Natural killer cell (primary cell): ENCODE data around the gene SNAP25. TPM values are rescaled to one million over a fixed set of nuclear protein-coding genes. Genes with fewer than 3 reads are reported as not detected.

Experiments used
- ATAC-seq, 3 donors: fragments of 150-1000 bp in 2 of 3; fragments of 200-7000 bp in 1 of 3; cut with Tn5 transposase; 1 replicate in 1 of 3; 2 replicates in 2 of 3; pipeline ENCODE4 v1.10.0; 2021; ENCODE audit warnings: mild to moderate bottlenecking in 2 of 3, moderate library complexity in 2 of 3
- DNase-seq, 2 donors: peaks; one replicate each; pipeline versions ENCODE4 v3.0.0 to v3.0.0-alpha.2; 2013 to 2021; ENCODE audit warnings: mixed read lengths in 1 of 2
- H3K27ac ChIP-seq: one replicate; pipeline ENCODE4 v1.5.1; 2013; ENCODE audit warnings: mild to moderate bottlenecking, low read length
- H3K27me3 ChIP-seq: one replicate; pipeline ENCODE4 v1.6.1; 2013; ENCODE audit warnings: low read length; ENCODE audit not compliant: control insufficient read depth, insufficient read depth
- H3K36me3 ChIP-seq: one replicate; pipeline ENCODE4 v1.6.1; 2013; ENCODE audit warnings: low read length; ENCODE audit not compliant: control insufficient read depth, insufficient read depth
- H3K4me1 ChIP-seq: one replicate; pipeline ENCODE4 v1.6.1; 2013; ENCODE audit warnings: low read length; ENCODE audit not compliant: control insufficient read depth, insufficient read depth
- H3K4me3 ChIP-seq: one replicate; pipeline ENCODE4 v1.5.1; 2013; ENCODE audit warnings: low read length
- H3K9me3 ChIP-seq: one replicate; pipeline ENCODE4 v1.6.1; 2013; ENCODE audit warnings: low read length; ENCODE audit not compliant: control insufficient read depth, insufficient read depth
- H3K27ac Mint-ChIP-seq, 2 donors: one replicate each; pipeline ENCODE4 v1.8.0; 2022; ENCODE audit warnings: mild to moderate bottlenecking in 2 of 2, mixed read lengths in 2 of 2, moderate library complexity in 1 of 2
- H3K27me3 Mint-ChIP-seq, 2 donors: one replicate each; pipeline ENCODE4 v1.8.0; 2022; ENCODE audit warnings: low read depth in 2 of 2, mixed read lengths in 2 of 2
- H3K36me3 Mint-ChIP-seq: one replicate; pipeline ENCODE4 v1.8.0; 2022; ENCODE audit warnings: mixed read lengths
- H3K4me1 Mint-ChIP-seq, 2 donors: one replicate each; pipeline ENCODE4 v1.8.0; 2022; ENCODE audit warnings: mixed read lengths in 2 of 2
- H3K4me3 Mint-ChIP-seq: one replicate; pipeline ENCODE4 v1.8.0; 2022; ENCODE audit warnings: mild to moderate bottlenecking, moderate library complexity, mixed read lengths
- H3K9me3 Mint-ChIP-seq, 2 donors: one replicate each; pipeline ENCODE4 v1.8.0; 2022; ENCODE audit warnings: mixed read lengths in 2 of 2
- CTCF ChIP-seq: fragments of 200-600 bp; IDR thresholded peaks from one replicate; pipeline ENCODE4 v1.8.0; 2022; ENCODE audit warnings: antibody characterized with exemption
- WGBS: methylation state at CpG from one replicate; pipeline ENCODE4 v1.1.7; 2013; ENCODE audit warnings: missing lambda C conversion rate; ENCODE audit not compliant: insufficient coverage; 5-methylcytosine and 5-hydroxymethylcytosine counted together
- intact Hi-C: fragments of 100-400 bp; cut with micrococcal nuclease; formaldehyde crosslinking; loops from one replicate; pipeline ENCODE4 v1.14.2; 2022
- total RNA-seq, 4 donors: library from RNA; stranded (reverse); fragments of 120-200 nt in 1 of 4; gene quantifications; one replicate each; pipeline versions ENCODE4 v1.2.3 to v1.2.4, GENCODE V29; 2013 to 2022

Gene SNAP25
- total RNA-seq, 3 donors from 2014 or later (not counting 1 experiment from before 2014, with no cell fraction given) = not detected

- no peaks in the 10 kb centered on the region for H3K36me3 ChIP-seq
- WGBS = 88% methylated on average over 6 of the region's 6 CpGs
- H3K4me3 ChIP-seq = no peak overlapping the region
- Mint-ChIP-seq H3K36me3 (no peaks in the 10 kb centered on the region), H3K9me3 (no peaks in the 10 kb centered on the region), H3K4me1 (peaks cover 8 to 22% of the 10 kb centered on the region in 2 donors), H3K4me3 (no peak overlapping the region), H3K27me3 (peaks cover 12 to 14% of the 10 kb centered on the region in 2 donors), H3K27ac (no peak overlapping the region)
- no peaks in the 10 kb centered on the region for H3K9me3 ChIP-seq
- no peak overlapping the region for H3K27ac ChIP-seq
- H3K4me1 ChIP-seq = no peaks in the 10 kb centered on the region
- ATAC-seq (no peak), DNase-seq (no peak)
- no peak for TF ChIP-seq CTCF
- intact Hi-C loops = no loop called here
- no peaks in the 10 kb centered on the region for H3K27me3 ChIP-seq
Observed at GRCh38 chr20:10322073-10323012, 103.7 kb downstream of the SNAP25 start.

GRCh38 chr20:10323729-10324128 lies 105.1 kb downstream of the SNAP25 start:
- no peaks in the 10 kb centered on the region for H3K4me1 ChIP-seq
- TF ChIP-seq CTCF = no peak
- H3K27ac ChIP-seq = no peak overlapping the region
- 76% methylated on average over 4 of the region's 4 CpGs for WGBS
- no peak overlapping the region for H3K4me3 Mint-ChIP-seq
- intact Hi-C loops = no loop called here
- H3K9me3 ChIP-seq = no peaks in the 10 kb centered on the region
- ATAC-seq = no peak
- H3K27me3 Mint-ChIP-seq = peaks cover 12 to 14% of the 10 kb centered on the region in 2 donors
- H3K4me1 Mint-ChIP-seq = peaks cover under 1 to 9% of the 10 kb centered on the region in 2 donors
- H3K4me3 ChIP-seq = no peak overlapping the region
- DNase-seq = no peak
- no peaks in the 10 kb centered on the region for H3K9me3 Mint-ChIP-seq
- H3K27me3 ChIP-seq = no peaks in the 10 kb centered on the region
- H3K36me3 ChIP-seq = no peaks in the 10 kb centered on the region
- no peaks in the 10 kb centered on the region for H3K36me3 Mint-ChIP-seq
- no peak overlapping the region for H3K27ac Mint-ChIP-seq

GRCh38 chr20:10324198-10324847 lies 105.7 kb downstream of the SNAP25 start:
- Histone ChIP-seq H3K4me1 (no peaks in the 10 kb centered on the region), H3K9me3 (no peaks in the 10 kb centered on the region), H3K27me3 (no peaks in the 10 kb centered on the region), H3K36me3 (no peaks in the 10 kb centered on the region), H3K27ac (no peak overlapping the region), H3K4me3 (no peak overlapping the region)
- H3K4me1 Mint-ChIP-seq = peaks cover 0 to 9% of the 10 kb centered on the region in 2 donors
- no peak overlapping the region for H3K4me3 Mint-ChIP-seq
- TF ChIP-seq CTCF = no peak
- H3K36me3 Mint-ChIP-seq = no peaks in the 10 kb centered on the region
- ATAC-seq = no peak
- WGBS = 93% methylated on average over 7 of the region's 8 CpGs
- no peak for DNase-seq
- intact Hi-C loops = no loop called here
- H3K27me3 Mint-ChIP-seq = peaks cover 12 to 14% of the 10 kb centered on the region in 2 donors
- H3K27ac Mint-ChIP-seq = no peak overlapping the region
- H3K9me3 Mint-ChIP-seq = no peaks in the 10 kb centered on the region
